GM18508 (cell line): ENCODE data around the gene CACNG3.

Source experiments
- ATAC-seq: cut with Tn5 transposase; IDR thresholded peaks from one replicate; pipeline ENCODE4 v1.9.1; 2021; ENCODE audit warnings: moderate number of reproducible peaks; ENCODE audit not compliant: insufficient read depth, unreplicated experiment

The CACNG3 gene

DNA sequence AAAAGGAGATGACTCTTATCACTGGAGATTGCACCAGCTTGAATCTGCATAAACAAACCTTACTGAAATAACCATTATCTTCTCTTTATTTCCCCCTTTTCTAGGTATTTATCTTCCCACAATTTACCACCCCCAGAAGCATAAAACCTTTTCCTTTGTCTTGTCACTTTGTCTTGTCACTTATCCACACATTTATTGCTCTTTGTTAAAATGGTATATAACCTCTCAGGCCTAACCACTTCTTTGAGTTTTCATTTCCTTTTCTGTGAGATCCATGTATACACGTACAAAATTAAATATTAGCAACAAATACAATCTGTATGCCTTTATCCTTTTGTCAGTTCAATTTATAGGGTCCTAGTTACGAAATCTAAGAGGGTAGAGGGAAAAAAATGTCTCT, 122.9 kb downstream of the CACNG3 start:
- no peak for ATAC-seq

DNA sequence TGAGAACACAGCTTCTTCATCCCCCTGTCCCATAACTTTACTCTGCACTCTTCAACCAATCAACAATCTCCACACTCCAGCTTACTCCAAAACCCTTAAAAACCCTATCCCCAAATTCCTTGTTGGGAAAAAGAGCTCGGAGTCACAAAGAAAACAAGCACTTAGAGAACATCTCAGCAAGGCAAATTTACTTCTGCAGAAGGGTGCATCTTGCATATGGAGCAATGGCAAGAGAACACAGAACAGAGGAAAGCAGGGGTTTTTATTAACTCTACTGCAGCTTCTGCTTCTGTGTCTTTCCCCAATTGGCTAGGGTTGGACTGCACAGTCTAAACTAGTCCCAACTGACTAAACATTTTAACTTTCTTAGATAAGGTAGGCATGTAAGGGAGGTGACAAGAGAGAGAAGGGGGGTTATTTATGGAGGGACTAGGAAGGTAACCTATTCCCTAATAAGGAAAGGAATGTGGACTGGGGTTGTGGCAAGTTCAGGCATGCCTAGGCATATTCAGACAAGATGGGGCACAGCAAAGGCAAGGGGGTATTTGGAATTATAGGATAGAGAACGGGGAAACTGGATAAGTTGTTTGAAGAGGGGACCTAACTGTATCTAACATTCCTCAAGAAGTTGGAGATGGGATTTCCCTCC, 125.5 kb downstream of the CACNG3 start:
- no peak for ATAC-seq

GRCh38 chr16:24382762-24383407, 126.8 kb downstream of the CACNG3 start:
- ATAC-seq = no peak

DNA sequence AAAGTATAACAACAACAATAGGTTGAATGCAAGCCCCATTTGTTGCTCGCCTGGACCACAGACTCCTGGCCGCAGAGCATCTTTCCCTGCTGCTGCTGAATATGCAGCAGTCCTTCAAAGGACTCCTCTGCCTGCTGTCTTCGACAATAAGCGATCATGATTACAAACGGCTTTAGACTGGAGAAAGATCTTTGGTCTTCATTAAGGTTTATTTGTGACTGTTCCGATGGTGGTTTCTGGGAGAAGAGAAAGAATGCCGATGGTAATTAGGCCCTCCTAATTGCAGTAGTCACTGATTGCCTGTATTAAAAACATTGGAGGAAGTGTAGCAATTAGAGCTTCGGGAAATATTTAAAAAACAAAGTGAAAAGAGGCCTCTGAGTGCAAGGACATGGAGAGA, 138.2 kb downstream of the CACNG3 start:
- no peak for ATAC-seq

GRCh38 chr16:24396350-24397271, 140.5 kb downstream of the CACNG3 start:
- ATAC-seq = no peak

DNA sequence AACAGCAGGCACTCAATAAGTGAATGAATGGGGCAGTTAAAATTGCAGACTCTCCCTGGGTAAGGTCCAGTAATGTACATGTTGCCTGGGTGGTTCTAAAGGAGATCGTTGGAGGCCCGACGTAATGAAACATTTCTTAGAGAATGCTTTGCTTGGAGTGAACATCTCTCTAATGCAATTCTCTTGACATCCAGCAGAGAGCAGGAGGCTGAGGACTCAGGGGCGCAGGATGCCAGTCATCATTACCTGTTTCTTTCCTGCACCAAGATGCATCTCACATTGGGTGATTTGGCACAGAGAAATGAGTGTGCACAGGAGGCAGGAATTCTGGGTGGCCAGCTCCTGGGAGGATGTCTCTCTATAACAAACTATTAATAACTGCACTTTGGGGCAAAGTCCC, 152.9 kb downstream of the CACNG3 start:
- no peak for ATAC-seq
